Embryonic facial prominence (tissue), 1 donor: ENCODE measurements around the gene SUSD5.
"Not testable (repeated sequence)": the region's sequence is repeated elsewhere in the genome, so short reads cannot be mapped to it uniquely, and the experiment has no call there.

Source experiments
- DNase-seq: peaks from one replicate; pipeline ENCODE4 v3.0.0-alpha.2; 2016; ENCODE audit errors: extremely low spot score

Gene SUSD5

DNA sequence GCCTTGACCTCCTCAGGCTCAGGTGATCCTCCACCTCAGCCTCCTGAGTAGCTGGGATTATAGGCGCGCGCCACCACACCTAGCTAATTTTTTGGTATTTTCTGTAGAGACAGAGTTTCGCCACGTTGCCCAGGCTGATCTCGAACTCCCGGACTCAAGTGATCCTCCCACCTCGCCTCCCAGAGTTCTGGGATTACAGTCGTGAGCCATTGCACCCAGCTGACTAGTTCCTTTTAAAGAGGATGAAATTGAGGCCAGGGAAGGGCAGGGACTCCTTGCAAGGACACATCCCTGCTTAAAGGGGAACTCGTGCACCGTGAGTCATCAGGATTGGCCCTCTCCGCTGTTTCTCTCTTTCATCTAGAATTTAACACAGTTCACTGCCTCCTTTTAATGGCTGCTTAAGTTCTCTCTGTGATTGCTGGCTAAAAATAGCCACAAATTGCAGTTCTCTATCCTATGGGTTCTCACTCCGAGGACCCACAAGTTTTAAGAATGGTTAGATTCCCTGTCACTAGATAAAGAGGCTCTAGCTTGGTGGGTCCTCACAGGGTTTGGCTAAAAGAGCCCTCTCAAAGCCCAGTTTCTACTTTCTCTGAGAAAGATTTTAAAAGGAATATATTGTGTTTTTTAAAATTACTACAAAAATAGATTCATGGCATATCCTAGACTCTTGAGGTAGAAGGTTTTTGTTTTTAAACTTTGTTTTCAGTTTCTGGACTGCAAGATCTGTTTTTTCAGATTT, 103.4 kb downstream of the SUSD5 start:
- DNase-seq = no peak

- DNase-seq = no peak
Observed at GRCh38 chr3:33114622-33115023, 104.0 kb downstream of the SUSD5 start.

- peak; percentile 65 for DNase-seq
Observed at GRCh38 chr3:33113772-33114621, 104.6 kb downstream of the SUSD5 start, which contains the start of gene CRTAP. TSS of gene CRTAP (plus strand) at chr3:33114014. CDS start at chr3:33114078, 64 bp downstream.

DNA sequence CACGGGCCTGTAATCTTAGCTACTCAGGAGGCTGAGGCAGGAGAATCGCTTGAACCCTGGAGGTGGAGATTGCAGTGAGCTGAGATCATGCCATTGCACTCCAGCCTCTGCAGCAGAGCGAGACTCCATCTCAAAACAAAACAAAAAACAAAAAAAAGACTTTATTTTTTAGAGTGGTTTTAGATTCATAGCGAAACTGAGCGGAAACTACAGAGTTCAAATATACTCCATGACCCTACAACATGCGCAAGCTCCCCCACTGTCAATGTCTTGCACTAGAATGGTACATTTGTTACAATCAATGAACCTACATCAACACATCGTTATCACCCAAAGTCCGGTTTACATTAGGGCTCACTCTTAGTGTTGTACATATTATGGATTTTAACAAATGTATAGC, 107.0 kb downstream of the SUSD5 start:
- no peak for DNase-seq

DNA sequence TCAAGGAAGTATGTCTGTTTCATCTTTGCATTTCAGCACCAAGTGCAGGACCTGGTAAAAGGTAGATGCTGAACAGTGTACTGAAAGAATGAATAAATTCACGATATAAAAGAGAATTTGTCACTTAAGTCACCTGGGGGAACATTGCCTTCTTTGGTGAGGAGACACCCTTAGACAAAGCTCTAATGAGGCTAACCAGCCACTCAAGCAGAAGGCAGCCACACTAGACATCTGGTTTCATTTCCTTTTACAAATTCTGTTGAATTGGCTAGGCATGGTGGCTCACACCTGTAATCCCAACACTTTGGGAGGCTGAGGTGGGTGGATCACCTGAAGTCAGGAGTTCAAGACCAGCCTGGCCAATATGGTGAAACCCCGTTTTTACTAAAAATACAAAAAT, 111.8 kb downstream of the SUSD5 start:
- not testable (repeated sequence) for DNase-seq

DNA sequence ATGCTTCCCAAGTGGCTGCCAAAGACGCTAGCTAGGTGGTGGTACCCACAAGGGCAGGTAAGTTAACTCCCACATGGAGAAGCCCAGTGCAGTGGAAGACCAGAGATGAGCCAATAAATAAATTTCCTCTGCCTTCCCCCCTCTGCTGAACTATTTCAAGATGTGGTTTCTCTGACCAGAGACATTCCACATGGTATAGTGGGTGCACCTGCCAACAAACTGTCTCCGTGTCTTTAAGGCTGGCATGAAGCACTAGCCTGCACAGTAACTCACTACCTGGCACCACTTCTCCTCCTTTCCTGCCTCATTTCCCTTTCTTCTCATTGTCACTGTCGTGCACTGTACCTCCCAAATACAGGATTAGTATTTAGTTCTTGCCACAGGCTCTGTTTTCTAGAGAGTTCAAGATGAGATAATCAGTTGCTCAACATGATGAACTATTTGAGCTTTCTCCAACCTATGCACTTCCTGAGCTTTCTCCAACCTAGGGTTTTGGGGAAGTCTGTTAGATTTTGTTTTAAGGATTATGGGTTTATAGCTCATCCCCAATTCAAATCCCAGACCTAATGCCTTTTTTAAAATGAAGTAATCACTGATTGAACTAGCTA, 113.2 kb downstream of the SUSD5 start:
- DNase-seq = no peak

- no peak for DNase-seq
Observed at GRCh38 chr3:33104803-33105202, 113.8 kb downstream of the SUSD5 start.

- DNase-seq = no peak
Observed at GRCh38 chr3:33103480-33103879, 115.1 kb downstream of the SUSD5 start.

GRCh38 chr3:33103034-33103433, 115.6 kb downstream of the SUSD5 start:
- DNase-seq = no peak

DNA sequence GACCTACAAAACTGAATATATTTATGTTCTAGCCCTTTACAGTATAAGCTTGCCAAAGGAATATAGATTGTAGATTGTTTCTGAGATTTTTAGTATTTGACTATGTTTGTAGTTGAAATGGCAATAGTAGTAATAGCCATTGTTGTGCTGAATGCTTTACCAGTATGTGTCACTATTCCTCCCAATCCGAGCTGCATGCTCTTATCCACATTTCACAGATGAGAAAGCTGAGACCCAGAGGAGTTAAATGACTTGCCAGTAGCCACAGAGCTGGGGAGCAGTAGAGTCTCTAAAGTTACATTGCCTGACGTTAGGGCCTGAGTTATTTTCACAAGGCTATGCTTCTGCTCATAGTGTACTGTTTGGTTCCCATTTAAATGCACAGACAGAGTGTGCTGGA, 118.4 kb downstream of the SUSD5 start:
- no peak for DNase-seq
